ENCODE measurements around the gene PLAU.

- TF ChIP-seq CTCF (IDR thresholded peaks at IDR 0.05; ENCODE audit: poor library complexity), result no peak
- no peak for TF ChIP-seq EZH2 (IDR thresholded peaks at IDR 0.05; ENCODE audit: borderline replicate concordance)
- no peak for TF ChIP-seq EZH2phosphoT487 (IDR thresholded peaks at IDR 0.05; ENCODE audit: low read depth, severe bottlenecking, unreplicated experiment)
Observed at GRCh38 chr10:73953665-73954064, 42.7 kb downstream of the PLAU start.

Data from hepatocyte (in vitro differentiated cells).